ENCODE measurements around the gene DEFB113.

GRCh38 chr6:50003139-50003538, 33.7 kb upstream of the DEFB113 start:
- TF ChIP-seq POLR2A (IDR thresholded peaks at IDR 0.05) (no peak), CTCF (IDR thresholded peaks at IDR 0.05) (no peak)
